GM21367 (cell line): ENCODE data around the gene DPP10.
"Not testable (repeated sequence)": the region's sequence is repeated elsewhere in the genome, so short reads cannot be mapped to it uniquely, and the experiment has no call there.

Experiments
- ATAC-seq: cut with Tn5 transposase; IDR thresholded peaks from one replicate; pipeline ENCODE4 v1.9.1; 2021; ENCODE audit not compliant: unreplicated experiment

The DPP10 gene

GRCh38 chr2:114709936-114710850 lies 267.8 kb downstream of the DPP10 start:
- no peak for ATAC-seq

GRCh38 chr2:114714313-114714712 lies 271.9 kb downstream of the DPP10 start:
- no peak for ATAC-seq

- ATAC-seq: no peak
Measured at GRCh38 chr2:114717049-114717448, 274.6 kb downstream of the DPP10 start.

- ATAC-seq: no peak
Measured at GRCh38 chr2:114724454-114724853, 282.0 kb downstream of the DPP10 start.

GRCh38 chr2:114727012-114727411 lies 284.6 kb downstream of the DPP10 start:
- no peak for ATAC-seq

GRCh38 chr2:114728372-114728771 lies 285.9 kb downstream of the DPP10 start:
- no peak for ATAC-seq

GRCh38 chr2:114729026-114729425 lies 286.6 kb downstream of the DPP10 start:
- ATAC-seq: no peak

GRCh38 chr2:114735126-114735525 lies 292.7 kb downstream of the DPP10 start:
- no peak for ATAC-seq

- no peak for ATAC-seq
Measured at GRCh38 chr2:114742245-114742644, 299.8 kb downstream of the DPP10 start.

- no peak for ATAC-seq
Measured at GRCh38 chr2:114745700-114746099, 303.3 kb downstream of the DPP10 start.

- not testable (repeated sequence) for ATAC-seq
Measured at GRCh38 chr2:114748175-114748574, 305.7 kb downstream of the DPP10 start.

GRCh38 chr2:114752425-114752824 lies 310.0 kb downstream of the DPP10 start:
- no peak for ATAC-seq

GRCh38 chr2:114753145-114753544 lies 310.7 kb downstream of the DPP10 start:
- no peak for ATAC-seq

GRCh38 chr2:114754907-114755563 lies 312.6 kb downstream of the DPP10 start:
- no peak for ATAC-seq

GRCh38 chr2:114762376-114762775 lies 319.9 kb downstream of the DPP10 start:
- ATAC-seq: no peak

- ATAC-seq: no peak
Measured at GRCh38 chr2:114762986-114763385, 320.5 kb downstream of the DPP10 start.

GRCh38 chr2:114769110-114769509 lies 326.7 kb downstream of the DPP10 start:
- ATAC-seq: no peak

GRCh38 chr2:114769991-114770390 lies 327.6 kb downstream of the DPP10 start:
- no peak for ATAC-seq

- ATAC-seq: no peak
Measured at GRCh38 chr2:114784046-114784445, 341.6 kb downstream of the DPP10 start.

- no peak for ATAC-seq
Measured at GRCh38 chr2:114784890-114785583, 342.6 kb downstream of the DPP10 start.

- ATAC-seq: no peak
Measured at GRCh38 chr2:114786901-114787300, 344.5 kb downstream of the DPP10 start.

GRCh38 chr2:114787486-114787885 lies 345.0 kb downstream of the DPP10 start:
- no peak for ATAC-seq
